Kasumi-1 (cell line): ENCODE data around the gene LAD1.

Experiments used
- DNase-seq, 2 experiments: peaks; one replicate each; lab custom pipeline; 2025; lab: John Stamatoyannopoulos, UW

Gene LAD1, protein sequence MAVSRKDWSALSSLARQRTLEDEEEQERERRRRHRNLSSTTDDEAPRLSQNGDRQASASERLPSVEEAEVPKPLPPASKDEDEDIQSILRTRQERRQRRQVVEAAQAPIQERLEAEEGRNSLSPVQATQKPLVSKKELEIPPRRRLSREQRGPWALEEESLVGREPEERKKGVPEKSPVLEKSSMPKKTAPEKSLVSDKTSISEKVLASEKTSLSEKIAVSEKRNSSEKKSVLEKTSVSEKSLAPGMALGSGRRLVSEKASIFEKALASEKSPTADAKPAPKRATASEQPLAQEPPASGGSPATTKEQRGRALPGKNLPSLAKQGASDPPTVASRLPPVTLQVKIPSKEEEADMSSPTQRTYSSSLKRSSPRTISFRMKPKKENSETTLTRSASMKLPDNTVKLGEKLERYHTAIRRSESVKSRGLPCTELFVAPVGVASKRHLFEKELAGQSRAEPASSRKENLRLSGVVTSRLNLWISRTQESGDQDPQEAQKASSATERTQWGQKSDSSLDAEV

GRCh38 chr1:201399018-201399351 is at the start of gene LAD1:
Gene LAD1, minus strand, starts transcription at chr1:201399324. Its CDS starts 18 bp downstream, at chr1:201399306.
- DNase-seq = no peak

GRCh38 chr1:201447903-201448871 is 49.1 kb upstream of the LAD1 start:
- DNase-seq = peak; percentile 43 to 55

GRCh38 chr1:201445310-201445709 is 46.2 kb upstream of the LAD1 start:
- no peak for DNase-seq

GRCh38 chr1:201444792-201445191 is 45.7 kb upstream of the LAD1 start:
- DNase-seq = peak; percentile 55 to 61

DNA sequence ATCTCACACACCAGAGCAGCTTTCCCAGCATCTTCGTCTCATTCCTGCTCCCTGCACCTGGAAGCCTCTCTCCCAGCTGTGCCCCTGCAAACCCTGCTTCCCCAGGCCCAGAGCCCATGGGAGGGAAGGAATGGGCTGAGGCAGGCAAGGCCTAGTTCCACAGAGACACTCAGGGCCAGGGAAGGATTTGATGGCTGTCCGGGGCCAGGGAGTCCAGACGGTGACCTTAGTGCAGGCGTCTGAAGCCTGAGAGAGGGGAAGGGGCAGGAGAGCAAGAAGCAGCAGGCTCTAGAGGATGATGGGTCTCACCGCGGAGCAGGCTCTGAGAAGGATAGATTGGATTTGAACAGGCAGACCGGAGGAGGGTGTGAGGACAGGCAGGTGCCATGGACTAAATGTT is 44.6 kb upstream of the LAD1 start:
- DNase-seq = no peak

DNA sequence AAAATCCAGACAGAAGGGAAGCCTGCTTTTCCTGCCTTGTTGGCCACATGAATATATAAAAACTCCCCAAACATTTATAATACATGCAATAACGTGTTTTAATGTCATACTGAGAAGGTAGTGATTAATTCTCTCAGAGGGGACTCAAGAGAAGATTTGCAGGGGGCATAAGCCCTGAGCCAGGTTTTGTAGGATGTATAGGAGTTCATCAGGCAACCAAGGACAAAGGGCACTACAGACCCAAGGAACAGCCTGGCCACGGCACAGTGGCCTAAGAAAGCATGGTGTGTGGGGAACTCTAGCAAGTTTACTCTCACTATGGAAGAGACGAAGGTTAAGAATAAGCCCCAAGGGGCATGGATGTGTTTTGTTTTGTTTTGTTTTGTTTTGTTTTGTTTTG is 37.8 kb upstream of the LAD1 start:
- no peak for DNase-seq

DNA sequence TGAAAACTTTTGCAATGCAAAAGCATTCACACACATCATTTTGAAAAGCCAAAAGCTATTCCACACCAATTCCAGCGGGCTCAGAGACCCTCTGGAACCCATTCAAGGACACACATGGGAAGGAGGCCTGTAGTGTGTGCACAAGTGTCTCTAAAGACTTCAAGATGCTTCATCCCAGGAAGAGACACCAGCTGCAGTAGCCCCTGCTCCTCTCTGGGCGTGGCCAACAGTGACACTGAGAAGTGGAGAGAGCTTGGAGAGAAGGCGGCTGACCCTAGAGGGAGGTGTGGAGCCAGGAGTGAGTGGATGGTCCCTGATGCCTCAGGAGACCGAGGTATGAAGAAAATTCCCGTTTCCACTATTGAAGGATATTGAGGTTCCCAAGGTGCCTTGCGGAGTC is 37.3 kb upstream of the LAD1 start:
- DNase-seq = peak in 1 of 2 experiments; percentile 3

DNA sequence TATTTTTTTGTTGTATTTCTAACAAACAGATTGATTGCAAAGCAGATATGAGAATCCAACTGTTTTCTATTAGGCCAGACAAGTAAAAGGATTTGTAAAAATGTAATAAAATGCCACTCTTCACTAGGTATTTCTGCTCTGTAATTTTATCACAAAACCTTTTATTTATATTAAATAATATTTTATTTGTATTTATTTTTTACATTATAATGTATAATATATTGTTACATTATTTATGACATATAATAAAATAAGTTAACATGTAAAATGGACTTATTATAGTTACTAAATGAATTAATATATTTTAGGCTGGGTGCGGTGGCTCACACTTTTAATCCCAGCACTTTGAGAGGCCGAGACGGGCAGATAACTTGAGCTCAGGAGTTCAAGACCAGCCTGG is 35.1 kb upstream of the LAD1 start:
- DNase-seq = no peak

GRCh38 chr1:201433609-201434008 is 34.5 kb upstream of the LAD1 start:
- no peak for DNase-seq

DNA sequence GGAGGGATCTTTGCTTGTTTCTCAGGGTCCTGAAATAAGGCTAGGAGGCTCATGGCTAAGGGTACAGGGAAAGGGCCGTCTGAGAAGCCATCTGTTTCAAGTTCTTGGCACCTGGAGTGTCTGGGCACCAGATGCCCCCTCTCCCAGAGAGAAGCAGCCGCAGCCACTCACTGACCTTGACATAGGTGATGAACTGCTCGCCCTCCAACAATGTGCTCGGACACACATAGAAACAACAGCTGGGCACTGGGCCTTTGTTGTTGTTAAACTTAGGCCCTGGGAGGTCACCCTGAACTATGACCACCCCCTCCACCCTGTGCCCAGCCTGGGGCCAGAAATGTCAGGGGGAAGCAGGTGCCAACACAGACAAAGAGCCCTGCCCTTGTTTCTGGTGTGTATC is 31.7 kb upstream of the LAD1 start:
- DNase-seq = no peak

- no peak for DNase-seq
Observed at GRCh38 chr1:201429736-201430501, 30.8 kb upstream of the LAD1 start.

GRCh38 chr1:201427963-201428362 is 28.8 kb upstream of the LAD1 start:
- DNase-seq = peak; percentile 10 to 17

GRCh38 chr1:201426479-201427310 is 27.6 kb upstream of the LAD1 start:
- no peak for DNase-seq

DNA sequence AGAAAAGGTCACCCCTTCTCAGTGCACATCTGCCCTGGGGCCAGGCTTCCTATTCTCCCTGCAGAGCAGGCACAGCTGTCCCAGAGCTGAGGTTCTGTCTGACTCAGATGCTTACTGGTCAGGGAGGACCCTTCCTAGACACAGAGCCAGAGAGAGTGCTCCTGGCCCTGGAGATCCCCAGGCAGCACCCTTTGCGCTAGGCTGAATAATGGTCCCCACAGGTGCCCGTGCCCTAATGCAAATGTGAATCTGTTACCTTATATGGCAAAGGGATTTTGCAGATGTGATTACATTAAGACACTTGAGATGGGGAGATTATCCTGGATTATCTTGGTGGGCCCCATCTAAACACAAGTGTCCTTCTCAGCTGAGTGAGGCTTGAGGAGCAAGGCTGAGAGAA is 25.0 kb upstream of the LAD1 start:
- DNase-seq = no peak

- DNase-seq = no peak
Observed at GRCh38 chr1:201423655-201424054, 24.5 kb upstream of the LAD1 start.

DNA sequence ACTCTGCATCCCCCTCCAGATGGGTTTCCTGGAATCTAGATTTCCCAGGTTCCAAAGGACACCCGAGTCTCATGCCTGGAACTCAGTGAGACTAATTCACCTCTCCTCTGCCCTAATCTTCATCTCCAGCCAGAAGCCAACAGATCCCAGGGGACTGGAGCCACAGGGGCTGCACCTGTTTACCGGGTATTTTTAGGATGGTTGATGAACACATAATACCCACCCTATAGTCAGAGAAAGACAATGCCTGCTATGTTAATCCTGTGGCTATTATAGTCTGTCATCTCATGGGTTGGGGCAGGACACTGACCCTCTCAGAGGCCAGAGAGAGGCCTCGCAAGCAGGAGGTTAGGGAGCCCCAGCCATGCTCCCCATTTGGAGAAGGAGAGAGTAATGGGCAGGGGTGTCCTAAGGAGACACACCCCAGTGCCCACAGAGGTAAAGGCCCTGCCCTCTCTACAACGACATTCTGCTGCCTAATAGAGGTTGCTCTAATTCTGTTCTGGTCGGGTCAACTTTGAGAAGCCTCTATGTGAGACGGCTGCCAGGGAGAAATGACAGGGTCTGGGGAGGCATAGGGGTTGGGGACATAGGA is 23.4 kb upstream of the LAD1 start:
- DNase-seq = no peak

GRCh38 chr1:201422026-201422425 is 22.9 kb upstream of the LAD1 start:
- no peak for DNase-seq

DNA sequence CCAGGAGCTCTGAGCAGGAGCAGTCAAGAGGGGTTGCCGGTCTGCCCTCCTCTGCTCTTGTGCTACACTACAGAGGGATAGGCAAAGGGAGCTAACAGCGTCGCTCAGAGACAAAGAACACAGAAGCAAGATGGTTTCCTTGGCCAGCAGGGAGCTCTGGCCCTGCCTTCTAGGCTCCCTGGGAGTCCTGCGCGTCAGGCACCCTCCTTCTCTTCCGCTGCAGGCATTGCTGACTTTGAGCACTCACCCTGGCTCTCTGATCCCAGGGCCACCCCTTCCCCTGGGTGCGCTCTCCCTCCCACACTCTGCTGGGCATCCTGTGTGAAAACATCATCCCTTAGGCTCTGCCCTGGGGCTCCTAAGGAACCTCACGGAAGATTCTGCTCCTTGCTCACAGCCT is 21.9 kb upstream of the LAD1 start:
- no peak for DNase-seq

- no peak for DNase-seq
Observed at GRCh38 chr1:201420608-201421002, 21.5 kb upstream of the LAD1 start.

GRCh38 chr1:201419746-201420607 is 20.9 kb upstream of the LAD1 start:
- no peak for DNase-seq
